C4-2B (cell line): ENCODE data around the gene LPCAT2.

Source experiments
- H3K27ac ChIP-seq: fragments of 450-650 bp; 2 replicates; pipeline ENCODE4 v1.5.1; 2017
- ZFX ChIP-seq: fragments of 450-650 bp; IDR thresholded peaks from 2 replicates; pipeline ENCODE4 v1.6.1; 2017
- TF ChIP-seq, protein P1 (sequence below): fragments of 450-650 bp; conservative IDR thresholded peaks from 2 replicates; pipeline ENCODE4 v1.5.1; 2017; ENCODE audit warnings: mild to moderate bottlenecking

LPCAT2 gene

DNA sequence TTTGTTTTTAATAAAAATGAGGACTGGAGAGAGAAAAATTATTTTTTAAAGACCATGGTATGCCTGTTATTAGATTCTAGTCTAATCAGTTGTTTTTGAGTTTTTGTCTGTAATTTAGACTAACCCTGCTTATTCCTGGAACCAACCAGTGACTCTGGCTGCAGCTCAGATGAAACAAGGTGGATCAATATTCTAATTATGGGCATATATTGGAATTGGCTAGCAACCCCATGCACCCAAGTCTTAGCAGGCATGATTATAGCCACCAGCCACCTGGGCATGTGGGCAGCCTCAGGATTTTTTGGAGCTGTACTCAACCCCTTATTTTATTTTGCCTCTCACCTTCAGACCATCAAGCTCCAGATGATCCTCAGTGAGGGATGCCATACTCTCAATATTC is 125.3 kb downstream of the LPCAT2 start:
- TF ChIP-seq, protein P1, sequence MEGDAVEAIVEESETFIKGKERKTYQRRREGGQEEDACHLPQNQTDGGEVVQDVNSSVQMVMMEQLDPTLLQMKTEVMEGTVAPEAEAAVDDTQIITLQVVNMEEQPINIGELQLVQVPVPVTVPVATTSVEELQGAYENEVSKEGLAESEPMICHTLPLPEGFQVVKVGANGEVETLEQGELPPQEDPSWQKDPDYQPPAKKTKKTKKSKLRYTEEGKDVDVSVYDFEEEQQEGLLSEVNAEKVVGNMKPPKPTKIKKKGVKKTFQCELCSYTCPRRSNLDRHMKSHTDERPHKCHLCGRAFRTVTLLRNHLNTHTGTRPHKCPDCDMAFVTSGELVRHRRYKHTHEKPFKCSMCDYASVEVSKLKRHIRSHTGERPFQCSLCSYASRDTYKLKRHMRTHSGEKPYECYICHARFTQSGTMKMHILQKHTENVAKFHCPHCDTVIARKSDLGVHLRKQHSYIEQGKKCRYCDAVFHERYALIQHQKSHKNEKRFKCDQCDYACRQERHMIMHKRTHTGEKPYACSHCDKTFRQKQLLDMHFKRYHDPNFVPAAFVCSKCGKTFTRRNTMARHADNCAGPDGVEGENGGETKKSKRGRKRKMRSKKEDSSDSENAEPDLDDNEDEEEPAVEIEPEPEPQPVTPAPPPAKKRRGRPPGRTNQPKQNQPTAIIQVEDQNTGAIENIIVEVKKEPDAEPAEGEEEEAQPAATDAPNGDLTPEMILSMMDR: no peak
- no peak for TF ChIP-seq ZFX
- H3K27ac ChIP-seq: no peak overlapping the region
